HT1080 (cell line): ENCODE results near the gene PERM1. TPM values are rescaled to one million over a fixed set of nuclear protein-coding genes. Genes with fewer than 3 reads are reported as not detected.
"Not testable (repeated sequence)": the region's sequence is repeated elsewhere in the genome, so short reads cannot be mapped to it uniquely, and the experiment has no call there.

Source experiments
- DNase-seq: peaks from one replicate; pipeline ENCODE4 v3.0.0-alpha.2; 2015; ENCODE audit warnings: low read depth
- total RNA-seq: library from RNA; depleted of rRNA; stranded (reverse); fragments of >200 nt; shearing (Covaris generic); gene quantifications from 2 replicates; pipeline ENCODE4 v1.2.3, GENCODE V29; 2014

Gene PERM1
- total RNA-seq, 1 experiment from 2014 or later, result 0.50 TPM

DNA sequence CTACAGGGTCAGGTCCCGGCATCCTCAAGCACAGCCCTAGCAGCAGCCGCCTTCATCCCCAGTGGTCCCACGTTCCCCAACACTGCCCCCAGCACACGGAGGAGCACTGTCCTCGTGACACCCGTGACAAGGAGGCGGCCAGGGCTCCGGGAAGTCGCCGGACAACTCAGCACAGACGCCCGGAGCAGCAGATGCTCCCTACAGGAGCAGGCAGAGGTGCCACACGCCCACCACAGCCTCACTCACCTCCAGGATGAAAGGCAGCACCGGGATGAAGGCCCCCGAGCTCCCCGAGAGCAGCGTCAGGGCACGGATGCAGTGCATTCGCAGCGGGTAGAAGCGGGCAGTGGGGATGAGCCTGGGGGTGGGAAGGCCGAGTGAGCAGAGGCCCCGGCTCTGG, 31.0 kb downstream of the PERM1 start:
- no peak for DNase-seq

DNA sequence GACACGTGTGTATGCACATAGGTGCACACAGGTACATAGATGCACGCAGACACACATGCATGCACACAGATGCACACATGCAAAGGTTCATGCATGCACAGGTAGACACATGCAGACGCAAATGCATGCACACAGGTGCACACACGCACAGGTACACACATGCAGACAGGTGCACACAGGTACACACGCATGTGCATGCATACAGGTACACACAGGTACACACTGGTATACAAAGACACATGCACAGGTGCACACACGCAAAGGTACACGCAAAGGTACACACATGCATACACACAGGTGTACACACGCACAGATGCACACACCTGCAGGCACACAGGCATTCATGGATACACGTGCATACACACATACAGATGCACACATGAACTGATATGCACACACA, 31.6 kb downstream of the PERM1 start:
- no peak for DNase-seq

DNA sequence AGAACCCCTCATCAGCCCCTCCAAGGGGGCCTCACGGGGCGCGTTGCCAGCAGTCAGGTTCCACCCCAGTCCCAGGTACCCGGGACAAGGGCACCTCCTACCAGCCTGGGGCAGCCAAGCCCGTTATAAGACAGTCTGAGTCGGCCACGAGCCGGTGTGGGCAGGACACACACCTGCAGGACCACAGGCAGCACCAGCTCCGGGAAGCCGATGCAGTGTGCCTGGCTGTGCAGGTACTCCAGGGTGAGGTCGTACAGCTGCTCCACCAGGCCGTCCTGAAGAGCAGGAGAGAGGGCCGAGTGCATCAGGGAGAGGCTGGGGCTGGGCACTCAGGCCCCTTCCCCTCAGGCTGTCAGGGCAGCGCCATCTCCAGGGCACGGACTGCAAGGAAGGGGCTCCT, 33.9 kb downstream of the PERM1 start:
- no peak for DNase-seq

DNA sequence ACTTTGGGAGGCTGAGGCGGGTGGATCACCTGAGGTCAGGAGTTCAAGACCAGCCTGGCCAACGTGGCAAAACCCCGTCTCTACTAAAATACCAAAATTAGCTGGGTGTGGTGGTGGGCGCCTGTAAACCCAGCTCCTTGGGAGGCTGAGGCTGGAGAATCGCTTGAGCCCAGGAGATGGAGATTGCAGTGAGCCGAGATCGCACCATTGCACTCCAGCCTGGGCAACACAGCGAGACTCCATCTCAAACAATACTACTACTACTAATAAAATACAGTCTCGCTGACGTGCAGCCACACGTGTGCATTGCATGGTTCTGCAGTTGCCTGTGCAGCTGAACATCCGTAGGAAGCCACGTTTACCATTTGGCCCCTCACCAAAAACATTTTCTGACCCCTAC, 35.1 kb downstream of the PERM1 start:
- DNase-seq, result not testable (repeated sequence)

- DNase-seq, result no peak
Observed at GRCh38 chr1:945688-946556, 36.0 kb downstream of the PERM1 start.

DNA sequence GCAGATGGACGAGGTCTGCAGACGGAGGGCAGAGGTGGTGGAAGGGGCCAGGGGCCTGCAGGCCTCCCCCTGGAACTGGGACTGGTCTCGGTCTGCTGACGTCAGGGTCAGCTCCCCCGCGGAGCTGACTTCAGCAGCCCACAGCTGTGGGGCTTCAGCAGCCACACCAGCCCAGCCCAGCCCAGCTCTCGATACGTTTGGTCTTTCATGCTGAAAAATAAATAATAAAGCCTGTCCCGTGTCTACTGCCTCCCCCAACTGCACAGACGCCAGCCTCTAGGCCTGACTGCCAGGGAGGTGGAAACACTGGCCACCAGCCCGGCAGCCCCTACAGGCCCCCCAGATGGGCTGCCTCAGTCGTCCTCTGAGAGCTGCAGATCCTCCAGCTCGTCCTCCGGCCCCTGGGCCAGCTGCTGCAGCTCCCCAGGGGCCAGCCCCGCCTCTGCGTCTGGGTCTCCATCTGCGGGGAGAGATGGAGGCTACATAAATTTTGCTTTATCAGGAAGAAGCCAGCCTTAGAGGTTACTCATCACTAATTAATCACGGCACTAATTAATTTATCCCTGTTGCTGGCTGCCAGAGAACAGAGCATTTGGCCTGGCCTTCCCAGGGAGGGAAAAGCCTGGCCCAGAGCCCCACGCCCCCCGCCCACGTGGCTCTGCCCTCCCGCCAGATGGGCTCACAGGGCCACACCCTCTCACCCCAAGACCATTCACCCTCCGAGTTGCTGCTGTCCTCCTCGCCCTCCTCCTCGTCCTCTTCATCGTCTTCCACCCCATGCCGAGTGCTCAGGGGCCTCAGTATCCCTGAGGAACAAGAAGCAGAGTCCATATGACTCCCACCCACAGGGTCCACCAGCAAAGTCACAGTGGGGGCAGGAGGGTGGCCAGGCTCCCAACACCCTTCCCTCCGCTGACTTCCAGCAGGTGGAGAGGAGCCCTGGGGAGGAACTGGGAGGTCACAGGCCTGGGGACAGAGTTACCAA, 37.3 kb downstream of the PERM1 start:
- DNase-seq, result no peak

DNA sequence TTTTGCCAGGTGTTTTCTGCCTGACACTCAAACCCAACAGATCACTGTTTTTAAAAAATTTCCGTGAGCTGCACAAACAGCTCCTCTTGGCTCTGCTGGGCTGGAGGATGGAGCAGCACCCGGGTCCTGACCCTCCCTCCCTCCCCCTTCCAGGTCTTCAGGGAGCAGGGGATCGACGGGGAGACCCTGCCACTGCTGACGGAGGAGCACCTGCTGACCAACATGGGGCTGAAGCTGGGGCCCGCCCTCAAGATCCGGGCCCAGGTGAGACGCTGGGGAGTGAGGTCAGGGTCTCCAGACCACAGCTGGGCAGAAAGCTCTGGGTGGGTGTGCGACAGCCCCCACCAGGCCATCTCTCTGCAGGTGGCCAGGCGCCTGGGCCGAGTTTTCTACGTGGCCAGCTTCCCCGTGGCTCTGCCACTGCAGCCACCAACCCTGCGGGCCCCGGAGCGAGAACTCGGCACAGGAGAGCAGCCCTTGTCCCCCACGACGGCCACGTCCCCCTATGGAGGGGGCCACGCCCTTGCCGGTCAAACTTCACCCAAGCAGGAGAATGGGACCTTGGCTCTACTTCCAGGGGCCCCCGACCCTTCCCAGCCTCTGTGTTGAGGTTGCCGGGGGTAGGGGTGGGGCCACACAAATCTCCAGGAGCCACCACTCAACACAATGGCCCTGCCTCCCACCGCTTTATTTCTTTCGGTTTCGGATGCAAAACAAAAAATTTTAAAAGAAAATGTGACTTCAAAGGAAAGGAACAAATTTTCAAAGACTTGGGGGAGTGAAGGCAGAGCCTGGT, 38.1 kb downstream of the PERM1 start:
- no peak for DNase-seq

- DNase-seq, result no peak
Observed at GRCh38 chr1:942864-943533, 38.9 kb downstream of the PERM1 start.

DNA sequence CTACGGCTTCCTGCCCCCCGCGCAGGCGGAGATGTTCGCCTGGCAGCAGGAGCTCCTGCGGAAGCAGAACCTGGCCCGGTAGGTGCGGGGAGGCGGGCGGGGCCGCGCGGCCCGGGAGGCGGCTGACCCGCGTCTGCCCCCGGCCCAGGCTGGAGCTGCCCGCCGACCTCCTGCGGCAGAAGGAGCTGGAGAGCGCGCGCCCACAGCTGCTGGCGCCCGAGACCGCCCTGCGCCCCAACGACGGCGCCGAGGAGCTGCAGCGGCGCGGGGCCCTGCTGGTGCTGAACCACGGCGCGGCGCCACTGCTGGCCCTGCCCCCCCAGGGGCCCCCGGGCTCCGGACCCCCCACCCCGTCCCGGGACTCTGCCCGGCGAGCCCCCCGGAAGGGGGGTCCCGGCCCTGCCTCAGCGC, 39.5 kb downstream of the PERM1 start:
- DNase-seq, result no peak

- no peak for DNase-seq
Observed at GRCh38 chr1:941588-942383, 40.1 kb downstream of the PERM1 start.

DNA sequence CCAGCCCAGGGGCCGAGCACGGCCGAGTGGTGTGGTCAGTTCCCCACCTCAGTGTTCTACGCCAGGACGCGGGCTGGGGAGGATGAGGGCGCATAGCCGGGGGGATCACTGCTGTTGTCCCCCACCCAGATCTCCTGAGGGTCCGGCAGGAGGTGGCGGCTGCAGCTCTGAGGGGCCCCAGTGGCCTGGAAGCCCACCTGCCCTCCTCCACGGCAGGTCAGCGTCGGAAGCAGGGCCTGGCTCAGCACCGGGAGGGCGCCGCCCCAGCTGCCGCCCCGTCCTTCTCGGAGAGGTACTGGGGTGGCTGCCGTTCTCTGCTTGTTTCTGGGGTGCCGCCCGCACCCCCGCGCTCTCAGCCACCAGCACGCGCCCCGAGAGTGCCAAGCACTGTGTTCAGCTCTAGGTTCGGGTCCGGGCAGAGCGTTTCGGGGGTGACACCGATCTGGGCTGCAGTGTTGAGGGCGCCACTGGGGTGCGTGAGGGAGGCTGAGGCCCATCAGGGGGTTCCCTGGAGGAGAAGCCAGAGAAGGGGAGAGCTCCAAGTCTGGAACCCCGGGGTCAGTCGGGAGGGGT, 40.8 kb downstream of the PERM1 start:
- no peak for DNase-seq

DNA sequence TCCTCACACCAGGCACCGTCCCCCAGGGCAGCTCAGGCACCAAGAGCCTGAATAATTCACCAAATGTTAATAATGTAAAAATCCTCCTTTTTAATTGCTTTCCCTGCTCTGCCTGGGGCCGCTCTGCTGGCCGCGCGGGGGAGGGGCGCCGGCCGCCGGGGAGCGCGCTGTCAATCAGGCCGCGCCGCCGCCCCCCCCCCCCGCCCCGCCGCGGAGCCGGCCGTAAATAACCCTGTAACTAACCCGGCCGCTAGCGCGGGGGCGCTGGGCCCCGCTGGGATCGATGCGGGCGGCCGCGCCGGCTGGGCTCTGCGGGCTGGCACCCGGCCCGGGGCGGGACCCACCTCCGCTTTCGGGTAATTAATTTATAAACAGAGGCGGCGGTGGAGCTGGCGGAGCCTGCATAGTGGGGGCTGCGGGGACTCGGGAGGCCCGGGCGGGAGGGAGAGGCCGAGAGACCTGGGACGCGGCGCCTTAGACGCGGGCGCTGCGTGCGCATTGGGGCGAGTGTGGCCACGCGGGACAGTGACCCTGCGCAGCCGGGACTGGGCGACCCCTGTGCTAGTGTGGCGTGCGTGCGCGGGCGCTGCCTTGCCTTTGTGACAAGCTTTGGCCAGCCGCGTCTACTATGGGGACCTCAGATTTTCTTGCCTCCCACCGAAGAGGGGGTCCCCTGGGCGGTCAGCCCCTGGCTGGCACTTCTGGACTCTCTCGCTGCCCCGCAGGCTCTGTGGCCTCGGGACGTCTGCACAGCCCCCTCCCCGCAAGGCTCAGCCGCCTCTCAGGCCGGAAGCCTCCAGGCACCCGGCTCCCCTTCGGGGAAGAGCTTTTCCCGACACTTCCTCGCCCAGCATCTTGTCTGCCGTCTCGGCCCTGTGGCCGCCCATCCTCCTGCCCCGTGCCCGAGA, 41.5 kb downstream of the PERM1 start:
- no peak for DNase-seq

GRCh38 chr1:939511-940106, 42.3 kb downstream of the PERM1 start:
- DNase-seq, result no peak

- DNase-seq, result no peak
Observed at GRCh38 chr1:938711-939489, 43.0 kb downstream of the PERM1 start.

DNA sequence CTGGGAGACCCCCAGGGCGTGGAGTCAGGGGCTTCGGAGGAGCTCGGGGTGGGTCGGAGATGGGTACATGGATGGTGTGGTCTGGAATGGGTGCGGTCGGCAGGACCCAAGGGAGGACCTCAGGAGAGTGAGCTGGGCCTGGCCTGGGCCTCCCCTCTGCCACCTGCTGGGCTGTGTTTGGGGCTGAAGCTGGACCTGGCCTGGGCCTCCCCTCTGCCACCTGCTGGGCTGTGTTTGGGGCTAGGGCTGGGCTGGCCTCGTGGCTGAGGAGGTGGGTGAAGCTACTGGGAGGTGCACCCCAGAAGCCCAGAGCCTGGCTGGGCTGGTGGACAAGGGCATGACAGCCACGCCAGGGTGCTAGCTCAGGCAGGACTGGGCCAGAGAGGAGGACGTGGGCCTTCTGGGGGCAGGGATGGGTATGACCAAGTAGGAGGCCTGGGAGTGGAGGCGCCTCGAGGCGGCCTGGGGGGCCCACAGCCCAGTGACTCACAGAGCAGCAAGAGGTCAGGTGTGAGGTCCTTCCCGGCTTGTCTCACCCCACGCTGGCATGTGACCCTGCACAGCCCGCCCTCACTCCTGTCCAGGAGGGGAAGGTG, 43.7 kb downstream of the PERM1 start:
- DNase-seq, result peak; percentile 54

DNA sequence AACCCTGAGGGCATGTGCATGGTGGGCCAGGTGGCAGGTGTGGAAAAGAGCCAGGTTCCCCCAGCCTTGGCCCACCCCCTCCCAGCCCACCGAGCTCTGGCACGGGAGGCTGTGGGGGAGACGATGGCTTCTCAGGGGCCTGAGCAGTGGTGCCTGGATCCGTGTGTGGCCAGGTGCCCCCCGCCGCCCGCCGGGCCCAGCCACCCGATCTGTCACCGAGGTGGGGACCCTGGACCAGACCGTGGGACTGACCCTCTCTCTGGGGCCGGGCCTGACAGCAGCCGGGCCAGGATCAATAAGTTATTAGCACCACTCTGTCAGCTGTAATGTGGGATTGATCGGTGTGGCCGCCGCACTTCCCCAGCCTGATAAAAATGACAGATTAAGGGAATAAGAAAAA, 44.4 kb downstream of the PERM1 start:
- DNase-seq, result no peak
